ENCODE measurements around the gene KIZ.

Gene KIZ

GRCh38 chr20:21174516-21175239 lies 48.8 kb downstream of the KIZ start:
- no peak for DNase-seq
- H3K36me3 ChIP-seq (ENCODE audit: control insufficient read depth in 4 of 4, insufficient read depth in 4 of 4, low read length in 3 of 4): no peaks in the 10 kb centered on the region
- no peak overlapping the region for H3K4me3 ChIP-seq (ENCODE audit: control insufficient read depth in 1 of 7, extremely low read depth in 1 of 7, insufficient read depth in 4 of 7, low read depth in 2 of 7, low read length in 6 of 7)
- ChIA-PET POLR2A (no interaction called here), CTCF (no interaction called here)
- 100% methylated on average over 2 of the region's 2 CpGs for WGBS (ENCODE audit: insufficient coverage)
- H3K27me3 ChIP-seq (replicated peaks in 2 of 5; ENCODE audit: control insufficient read depth in 4 of 5, insufficient read depth in 5 of 5, low read length in 4 of 5): no peaks in the 10 kb centered on the region
- no peak overlapping the region for H3K27ac ChIP-seq (ENCODE audit: insufficient read depth in 1 of 2, low read depth in 1 of 2, low read length in 2 of 2, poor library complexity in 1 of 2, severe bottlenecking in 2 of 2)
- H3K4me1 ChIP-seq (ENCODE audit: control extremely low read depth in 1 of 4, control insufficient read depth in 4 of 4, insufficient read depth in 4 of 4, low read length in 3 of 4): no peaks in the 10 kb centered on the region
- peaks cover 0 to 3% (median 3%) of the 10 kb centered on the region in 5 experiments for H3K9me3 ChIP-seq (ENCODE audit: control extremely low read depth in 1 of 5, control insufficient read depth in 4 of 5, insufficient read depth in 2 of 5, low read depth in 1 of 5, low read length in 4 of 5)

DNA sequence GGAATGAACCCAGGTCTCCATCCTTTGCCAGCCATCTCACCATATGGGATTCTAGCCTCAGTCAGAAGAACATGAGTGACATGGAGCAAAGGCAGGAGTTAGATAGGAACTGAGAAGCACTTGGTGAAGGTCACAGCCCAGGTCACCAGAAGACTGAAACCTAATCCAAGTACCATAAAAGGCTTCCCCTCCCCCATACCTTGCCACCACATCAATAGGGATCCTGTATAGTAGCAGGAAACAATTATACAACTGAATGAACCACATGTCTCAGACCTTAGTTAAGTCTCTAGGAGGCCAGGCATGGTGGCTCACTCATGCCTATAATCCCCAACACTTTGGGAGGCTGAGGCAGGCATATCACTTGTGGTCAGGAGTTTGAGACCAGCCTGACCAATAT lies 49.6 kb downstream of the KIZ start:
- H3K27ac ChIP-seq (ENCODE audit: insufficient read depth in 1 of 2, low read depth in 1 of 2, low read length in 2 of 2, poor library complexity in 1 of 2, severe bottlenecking in 2 of 2): no peak overlapping the region
- DNase-seq: no peak
- no peak overlapping the region for H3K4me3 ChIP-seq (ENCODE audit: control insufficient read depth in 1 of 7, extremely low read depth in 1 of 7, insufficient read depth in 4 of 7, low read depth in 2 of 7, low read length in 6 of 7)
- peaks cover 0 to 3% (median 0%) of the 10 kb centered on the region in 5 experiments for H3K9me3 ChIP-seq (ENCODE audit: control extremely low read depth in 1 of 5, control insufficient read depth in 4 of 5, insufficient read depth in 2 of 5, low read depth in 1 of 5, low read length in 4 of 5)
- POLR2A ChIA-PET: no interaction called here
- H3K27me3 ChIP-seq (replicated peaks in 2 of 5; ENCODE audit: control insufficient read depth in 4 of 5, insufficient read depth in 5 of 5, low read length in 4 of 5): no peaks in the 10 kb centered on the region
- no peaks in the 10 kb centered on the region for H3K36me3 ChIP-seq (ENCODE audit: control insufficient read depth in 4 of 4, insufficient read depth in 4 of 4, low read length in 3 of 4)
- CTCF ChIA-PET: no interaction called here
- H3K4me1 ChIP-seq (ENCODE audit: control extremely low read depth in 1 of 4, control insufficient read depth in 4 of 4, insufficient read depth in 4 of 4, low read length in 3 of 4): no peaks in the 10 kb centered on the region

DNA sequence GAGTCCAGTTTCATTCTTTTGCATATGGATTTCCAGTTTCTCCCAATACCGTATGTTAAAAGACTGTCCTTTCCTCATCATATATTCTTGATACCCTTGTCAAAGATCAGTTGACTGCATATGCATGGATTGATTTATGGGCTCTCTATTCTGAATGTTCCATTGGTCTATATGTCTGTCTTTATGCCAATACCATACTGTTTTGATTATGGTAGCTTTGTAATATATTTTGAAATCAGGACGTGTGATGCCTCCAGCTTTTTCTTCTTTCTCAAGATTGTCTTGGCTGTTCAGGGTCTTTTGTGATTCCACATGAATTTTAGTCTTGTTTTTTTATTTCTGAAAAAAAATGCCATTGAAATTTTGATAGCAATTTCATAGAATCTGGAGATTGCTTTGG lies 51.9 kb downstream of the KIZ start:
- WGBS (ENCODE audit: insufficient coverage): no CpG with 5 or more reads among the region's 2 CpGs
- H3K27ac ChIP-seq (ENCODE audit: insufficient read depth in 1 of 2, low read depth in 1 of 2, low read length in 2 of 2, poor library complexity in 1 of 2, severe bottlenecking in 2 of 2): no peak overlapping the region
- DNase-seq: no peak
- H3K4me3 ChIP-seq (ENCODE audit: control insufficient read depth in 1 of 7, extremely low read depth in 1 of 7, insufficient read depth in 4 of 7, low read depth in 2 of 7, low read length in 6 of 7): no peak overlapping the region
- H3K27me3 ChIP-seq (replicated peaks in 2 of 5; ENCODE audit: control insufficient read depth in 4 of 5, insufficient read depth in 5 of 5, low read length in 4 of 5): no peaks in the 10 kb centered on the region
- H3K9me3 ChIP-seq (ENCODE audit: control extremely low read depth in 1 of 5, control insufficient read depth in 4 of 5, insufficient read depth in 2 of 5, low read depth in 1 of 5, low read length in 4 of 5): peaks cover 0 to 3% (median 0%) of the 10 kb centered on the region in 5 experiments
- no peaks in the 10 kb centered on the region for H3K4me1 ChIP-seq (ENCODE audit: control extremely low read depth in 1 of 4, control insufficient read depth in 4 of 4, insufficient read depth in 4 of 4, low read length in 3 of 4)
- POLR2A ChIA-PET: no interaction called here
- H3K36me3 ChIP-seq (ENCODE audit: control insufficient read depth in 4 of 4, insufficient read depth in 4 of 4, low read length in 3 of 4): no peaks in the 10 kb centered on the region
- CTCF ChIA-PET: no interaction called here

DNA sequence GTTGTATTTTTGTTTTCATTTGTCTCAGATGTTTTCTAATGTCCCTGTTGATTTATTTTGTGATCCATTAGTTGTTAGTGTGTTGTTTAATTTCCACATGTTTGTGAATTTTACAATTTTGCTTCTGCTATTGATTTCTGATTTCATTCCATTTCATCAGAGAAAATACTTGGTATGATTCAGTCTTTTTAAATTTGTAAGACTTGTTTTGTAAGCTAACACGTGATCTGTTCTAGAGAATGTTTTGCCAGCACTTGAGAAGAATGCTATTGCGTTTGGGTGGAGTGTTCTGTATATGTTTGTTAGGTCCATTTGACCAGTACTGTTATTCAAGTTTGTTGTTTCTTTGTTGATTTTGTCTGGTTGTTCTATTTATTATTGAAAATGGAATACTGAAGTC lies 53.9 kb downstream of the KIZ start:
- no peaks in the 10 kb centered on the region for H3K36me3 ChIP-seq (ENCODE audit: control insufficient read depth in 4 of 4, insufficient read depth in 4 of 4, low read length in 3 of 4)
- no peak for DNase-seq
- H3K27me3 ChIP-seq (replicated peaks in 2 of 5; ENCODE audit: control insufficient read depth in 4 of 5, insufficient read depth in 5 of 5, low read length in 4 of 5): no peaks in the 10 kb centered on the region
- 100% methylated on average over 1 of the region's 2 CpGs for WGBS (ENCODE audit: insufficient coverage)
- POLR2A ChIA-PET: no interaction called here
- no peak overlapping the region for H3K27ac ChIP-seq (ENCODE audit: insufficient read depth in 1 of 2, low read depth in 1 of 2, low read length in 2 of 2, poor library complexity in 1 of 2, severe bottlenecking in 2 of 2)
- CTCF ChIA-PET: no interaction called here
- H3K9me3 ChIP-seq (ENCODE audit: control extremely low read depth in 1 of 5, control insufficient read depth in 4 of 5, insufficient read depth in 2 of 5, low read depth in 1 of 5, low read length in 4 of 5): peaks cover 0 to 3% (median 0%) of the 10 kb centered on the region in 5 experiments
- no peak overlapping the region for H3K4me3 ChIP-seq (ENCODE audit: control insufficient read depth in 1 of 7, extremely low read depth in 1 of 7, insufficient read depth in 4 of 7, low read depth in 2 of 7, low read length in 6 of 7)
- no peaks in the 10 kb centered on the region for H3K4me1 ChIP-seq (ENCODE audit: control extremely low read depth in 1 of 4, control insufficient read depth in 4 of 4, insufficient read depth in 4 of 4, low read length in 3 of 4)

DNA sequence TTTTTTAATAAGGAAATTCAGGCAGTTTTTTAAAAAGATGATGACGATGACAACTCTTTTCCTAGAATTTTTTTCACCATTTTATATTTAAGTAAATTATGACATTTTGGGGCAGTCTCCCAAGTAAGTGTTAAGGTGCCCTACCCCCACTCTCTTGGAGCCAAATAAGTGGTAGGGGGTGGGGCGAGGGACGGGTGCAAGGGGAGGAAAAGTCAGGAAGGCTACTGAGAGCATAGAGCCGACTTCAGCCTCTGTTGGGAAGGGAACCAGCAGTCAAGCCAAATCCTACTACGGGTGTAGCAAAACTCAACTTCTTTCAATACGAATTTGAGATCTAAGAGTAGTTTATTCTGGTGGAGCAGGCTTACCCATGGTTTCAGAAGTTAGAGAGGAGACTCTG lies 54.4 kb downstream of the KIZ start:
- H3K4me1 ChIP-seq (ENCODE audit: control extremely low read depth in 1 of 4, control insufficient read depth in 4 of 4, insufficient read depth in 4 of 4, low read length in 3 of 4): no peaks in the 10 kb centered on the region
- no peaks in the 10 kb centered on the region for H3K36me3 ChIP-seq (ENCODE audit: control insufficient read depth in 4 of 4, insufficient read depth in 4 of 4, low read length in 3 of 4)
- DNase-seq: no peak
- ChIA-PET CTCF (no interaction called here), POLR2A (no interaction called here)
- no peak overlapping the region for H3K27ac ChIP-seq (ENCODE audit: insufficient read depth in 1 of 2, low read depth in 1 of 2, low read length in 2 of 2, poor library complexity in 1 of 2, severe bottlenecking in 2 of 2)
- H3K9me3 ChIP-seq (ENCODE audit: control extremely low read depth in 1 of 5, control insufficient read depth in 4 of 5, insufficient read depth in 2 of 5, low read depth in 1 of 5, low read length in 4 of 5): peaks cover 0 to 3% (median 0%) of the 10 kb centered on the region in 5 experiments
- WGBS (ENCODE audit: insufficient coverage): 100% methylated on average over 4 of the region's 6 CpGs
- H3K4me3 ChIP-seq (ENCODE audit: control insufficient read depth in 1 of 7, extremely low read depth in 1 of 7, insufficient read depth in 4 of 7, low read depth in 2 of 7, low read length in 6 of 7): no peak overlapping the region
- no peaks in the 10 kb centered on the region for H3K27me3 ChIP-seq (replicated peaks in 2 of 5; ENCODE audit: control insufficient read depth in 4 of 5, insufficient read depth in 5 of 5, low read length in 4 of 5)

- Histone ChIP-seq H3K36me3 (ENCODE audit: control insufficient read depth in 4 of 4, insufficient read depth in 4 of 4, low read length in 3 of 4) (no peaks in the 10 kb centered on the region), H3K27ac (ENCODE audit: insufficient read depth in 1 of 2, low read depth in 1 of 2, low read length in 2 of 2, poor library complexity in 1 of 2, severe bottlenecking in 2 of 2) (no peak overlapping the region), H3K27me3 (replicated peaks in 2 of 5; ENCODE audit: control insufficient read depth in 4 of 5, insufficient read depth in 5 of 5, low read length in 4 of 5) (no peaks in the 10 kb centered on the region), H3K4me1 (ENCODE audit: control extremely low read depth in 1 of 4, control insufficient read depth in 4 of 4, insufficient read depth in 4 of 4, low read length in 3 of 4) (no peaks in the 10 kb centered on the region), H3K9me3 (ENCODE audit: control extremely low read depth in 1 of 5, control insufficient read depth in 4 of 5, insufficient read depth in 2 of 5, low read depth in 1 of 5, low read length in 4 of 5) (peaks cover 0 to 3% (median 0%) of the 10 kb centered on the region in 5 experiments), H3K4me3 (ENCODE audit: control insufficient read depth in 1 of 7, extremely low read depth in 1 of 7, insufficient read depth in 4 of 7, low read depth in 2 of 7, low read length in 6 of 7) (no peak overlapping the region)
- 95% methylated on average over 3 of the region's 3 CpGs for WGBS (ENCODE audit: insufficient coverage)
- ChIA-PET POLR2A (no interaction called here), CTCF (no interaction called here)
- DNase-seq: no peak
These were observed 55.1 kb downstream of the KIZ start for GRCh38 chr20:21181028-21181427.

GRCh38 chr20:21182832-21183563 lies 57.1 kb downstream of the KIZ start:
- H3K27me3 ChIP-seq (replicated peaks in 2 of 5; ENCODE audit: control insufficient read depth in 4 of 5, insufficient read depth in 5 of 5, low read length in 4 of 5): no peaks in the 10 kb centered on the region
- DNase-seq: no peak
- no peak overlapping the region for H3K4me3 ChIP-seq (ENCODE audit: control insufficient read depth in 1 of 7, extremely low read depth in 1 of 7, insufficient read depth in 4 of 7, low read depth in 2 of 7, low read length in 6 of 7)
- ChIA-PET CTCF (no interaction called here), POLR2A (interaction anchor here (0.7 kb wide), 1 partner anchor 12 kb away, joined by 3 read pairs; no protein-coding TSS in a partner anchor)
- no peaks in the 10 kb centered on the region for H3K36me3 ChIP-seq (ENCODE audit: control insufficient read depth in 4 of 4, insufficient read depth in 4 of 4, low read length in 3 of 4)
- no peaks in the 10 kb centered on the region for H3K4me1 ChIP-seq (ENCODE audit: control extremely low read depth in 1 of 4, control insufficient read depth in 4 of 4, insufficient read depth in 4 of 4, low read length in 3 of 4)
- no peak overlapping the region for H3K27ac ChIP-seq (ENCODE audit: insufficient read depth in 1 of 2, low read depth in 1 of 2, low read length in 2 of 2, poor library complexity in 1 of 2, severe bottlenecking in 2 of 2)
- no peaks in the 10 kb centered on the region for H3K9me3 ChIP-seq (ENCODE audit: control extremely low read depth in 1 of 5, control insufficient read depth in 4 of 5, insufficient read depth in 2 of 5, low read depth in 1 of 5, low read length in 4 of 5)
- WGBS (ENCODE audit: insufficient coverage): 95% methylated on average over 3 of the region's 7 CpGs

All from common myeloid progenitor, CD34-positive (primary cell).